K562 (cell line): ENCODE data around the gene THAP2. TPM values are rescaled to one million over a fixed set of nuclear protein-coding genes. Genes with fewer than 3 reads are reported as not detected.

Experiments
- ATAC-seq: fragments of 200-7000 bp; cut with Tn5 transposase; 3 replicates; pipeline ENCODE4 v1.9.1; 2020; ENCODE audit warnings: moderate library complexity
- BruUV-seq: library from RNA; stranded (reverse); fragments of 400-500 nt; replicated peaks from 2 replicates; lab custom pipeline; 2021; lab: Mats Ljungman, UMichigan
- CTCF ChIA-PET: fragments of 300-600 bp; formaldehyde crosslinking; extraction: SDS; loops from one replicate; lab custom pipeline; 2021; ENCODE audit warnings: low intra/inter-chr PET ratio; lab: Yijun Ruan, JAX
- POLR2A ChIA-PET: fragments of 300-600, 350-650 bp; sonication (Branson Sonifier 250); formaldehyde crosslinking; extraction: SDS; loops from one replicate; lab custom pipeline; 2021; ENCODE audit warnings: antibody characterized with exemption, inconsistent platforms; lab: Yijun Ruan, JAX
- DNase-seq, 4 experiments: peaks; one replicate each; pipeline versions ENCODE4 v3.0.0 to v3.0.0-alpha.2; 2011 to 2018; ENCODE audit warnings: low spot score in 3 of 4, mixed read lengths in 3 of 4; ENCODE audit errors: extremely low read depth in 1 of 4
- FAIRE-seq: peaks from 2 replicates; lab custom pipeline; 2011; peaks lifted over from hg19 to GRCh38; lab: Jason Lieb, UNC
- H2AFZ ChIP-seq: 2 replicates; pipeline ENCODE4 v1.6.0; 2011; ENCODE audit warnings: low read depth, low read length, control low read depth, inconsistent platforms
- H3K27ac ChIP-seq: fragments of 200-600 bp; 3 replicates; pipeline ENCODE4 v1.8.0; 2011; ENCODE audit warnings: low read depth, mild to moderate bottlenecking, control low read depth, inconsistent platforms, low read length, moderate library complexity, mixed read lengths; ENCODE audit errors: extremely low read depth
- H3K27me3 ChIP-seq, 2 experiments: fragments of 300-600 bp in 1 of 2; 2 replicates in 1 of 2; 3 replicates in 1 of 2; pipeline versions ENCODE4 v1.6.0 to v1.8.0; 2011; ENCODE audit warnings: inconsistent platforms in 2 of 2, low read length in 2 of 2, mild to moderate bottlenecking in 1 of 2, mixed read lengths in 1 of 2, moderate library complexity in 1 of 2; ENCODE audit not compliant: control insufficient read depth in 2 of 2, insufficient read depth in 2 of 2
- H3K36me3 ChIP-seq: fragments of 300-600 bp; 3 replicates; pipeline ENCODE4 v1.8.0; 2011; ENCODE audit warnings: mild to moderate bottlenecking, low read length, inconsistent platforms; ENCODE audit not compliant: control insufficient read depth, insufficient read depth
- H3K4me1 ChIP-seq, 2 experiments: fragments of 200-600 bp in 1 of 2; replicated peaks in 1 of 2; 2 replicates in 1 of 2; 3 replicates in 1 of 2; pipeline versions ENCODE4 v1.5.1 to v1.8.0; 2011; ENCODE audit warnings: inconsistent platforms in 2 of 2, low read length in 2 of 2, mild to moderate bottlenecking in 1 of 2, mixed read lengths in 1 of 2, moderate library complexity in 1 of 2; ENCODE audit not compliant: control insufficient read depth in 2 of 2, insufficient read depth in 2 of 2
- H3K4me2 ChIP-seq: 2 replicates; pipeline ENCODE4 v1.6.1; 2011; ENCODE audit warnings: low read length, control low read depth, inconsistent platforms, mixed read lengths; ENCODE audit not compliant: insufficient read depth
- H3K4me3 ChIP-seq: fragments of 200-600 bp; sonication (generic), shearing (Covaris generic); 2 replicates; pipeline ENCODE4 v1.5.1; 2016; ENCODE audit warnings: control low read depth, inconsistent platforms
- H3K79me2 ChIP-seq: fragments of 200-600 bp; 3 replicates; pipeline ENCODE4 v1.8.0; 2011; ENCODE audit warnings: low read length, inconsistent platforms; ENCODE audit not compliant: control insufficient read depth, insufficient read depth
- H3K9ac ChIP-seq, 2 experiments: 2 replicates each; pipeline versions ENCODE4 v1.6.0 to v1.6.1; 2011; ENCODE audit warnings: low read depth in 2 of 2, low read length in 2 of 2, control low read depth in 1 of 2, inconsistent platforms in 1 of 2, mild to moderate bottlenecking in 1 of 2, mixed read lengths in 1 of 2; ENCODE audit not compliant: insufficient read depth in 1 of 2
- H3K9me1 ChIP-seq: one replicate; pipeline ENCODE4 v1.6.0; 2011; ENCODE audit warnings: inconsistent platforms, mild to moderate bottlenecking, low read length, moderate library complexity; ENCODE audit not compliant: control insufficient read depth, insufficient read depth
- H3K9me3 ChIP-seq: replicated peaks from 2 replicates; pipeline ENCODE4 v1.5.1; 2011; ENCODE audit warnings: low read depth, low read length, inconsistent platforms; ENCODE audit not compliant: control insufficient read depth, insufficient read depth
- H4K20me1 ChIP-seq: replicated peaks from 2 replicates; pipeline ENCODE4 v1.6.1; 2011; ENCODE audit warnings: low read length, inconsistent platforms, mixed read lengths; ENCODE audit not compliant: control insufficient read depth, insufficient read depth
- CCNT2 ChIP-seq: IDR thresholded peaks from 2 replicates; pipeline ENCODE4 v1.6.1; 2011; ENCODE audit warnings: borderline replicate concordance, low read depth, mild to moderate bottlenecking, moderate library complexity, mixed read lengths, low read length; ENCODE audit not compliant: insufficient read length; ENCODE audit errors: extremely low read depth
- FOXK2 ChIP-seq, 2 experiments: fragments of 450-650 bp; IDR thresholded peaks in 1 of 2; conservative IDR thresholded peaks in 1 of 2; 2 replicates each; pipeline ENCODE4 v1.6.1; 2016; ENCODE audit warnings: low read depth in 2 of 2, mild to moderate bottlenecking in 1 of 2
- HDAC2 ChIP-seq: fragments of 450-650 bp; IDR thresholded peaks from 2 replicates; pipeline ENCODE4 v1.6.1; 2016; ENCODE audit warnings: mild to moderate bottlenecking
- JUND ChIP-seq, 2 experiments: IDR thresholded peaks; 2 replicates in 1 of 2; 3 replicates in 1 of 2; pipeline ENCODE4 v1.6.1; 2011; ENCODE audit warnings: borderline replicate concordance in 2 of 2, low read depth in 2 of 2, low read length in 2 of 2, improper control_type of control experiment in 1 of 2, missing biosample characterization in 1 of 2, missing genetic modification characterization in 1 of 2, missing genetic modification reagents in 1 of 2
- KDM1A ChIP-seq, 2 experiments: fragments of 450-650 bp; IDR thresholded peaks; 2 replicates each; pipeline ENCODE4 v1.6.1; 2016; ENCODE audit warnings: mild to moderate bottlenecking in 2 of 2
- NUFIP1 ChIP-seq: fragments of 450-650 bp; IDR thresholded peaks from 2 replicates; pipeline ENCODE4 v1.6.1; 2018; ENCODE audit not compliant: partially characterized antibody
- PRPF4 ChIP-seq: fragments of 200-400 bp; formaldehyde crosslinking; IDR thresholded peaks from one replicate; pipeline ENCODE4 v1.6.1; 2017; ENCODE audit warnings: low read length, low read depth, mild to moderate bottlenecking; ENCODE audit not compliant: insufficient read depth, poor library complexity, severe bottlenecking
- SMARCA4 ChIP-seq: fragments of 450-650 bp; IDR thresholded peaks from 2 replicates; pipeline ENCODE4 v1.6.1; 2016
- SOX6 ChIP-seq: fragments of 450-650 bp; IDR thresholded peaks from 2 replicates; pipeline ENCODE4 v1.6.1; 2014; ENCODE audit warnings: mild to moderate bottlenecking
- TFAM ChIP-seq: fragments of 250-450 bp; sonication (Bioruptor Pico); conservative IDR thresholded peaks from 2 replicates; pipeline ENCODE4 v1.5.0; 2021; ENCODE audit warnings: mild to moderate bottlenecking, moderate library complexity
- ZNF316 ChIP-seq: fragments of 450-650 bp; IDR thresholded peaks from 2 replicates; pipeline ENCODE4 v1.6.1; 2016
- WGBS: fragments of 100-300 bp; shearing (Covaris generic); methylation state at CpG from one replicate; pipeline ENCODE4 v1.1.6; 2016; ENCODE audit warnings: low coverage, mixed read lengths; ENCODE audit not compliant: insufficient coverage; ENCODE audit errors: missing lambda C conversion rate; 5-methylcytosine and 5-hydroxymethylcytosine counted together
- in situ Hi-C: fragments of 300-500 bp; cut with MboI; formaldehyde crosslinking; loops from 4 replicates; pipeline ENCODE4 v1.15.0; 2018; ENCODE audit warnings: inconsistent platforms, mixed read lengths
- intact Hi-C: fragments of 100-400 bp; cut with micrococcal nuclease; formaldehyde crosslinking; loops from 2 replicates; pipeline ENCODE4 v1.14.2; 2022
- polyA plus RNA-seq, 8 experiments: library from polyadenylated mRNA; depleted of rRNA in 4 of 8; stranded (reverse) in 5 of 8; unstranded in 3 of 8; fragments of >200 nt; fragmentation: Nextera tagmentation in 2 of 8; fragmentation: Illumina TruSeq in 1 of 8; extraction: Ambion mirVana in 2 of 8; extraction: Trizol in 1 of 8; gene quantifications; 2 replicates each; pipeline versions ENCODE4 v1.2.1 to v1.2.3, GENCODE V29; 2011 to 2014; ENCODE audit warnings: inconsistent platforms in 1 of 8, missing spikeins in 1 of 8
- total RNA-seq, 7 experiments: library from RNA; depleted of rRNA in 6 of 7; stranded (reverse); fragments of >200 nt in 6 of 7; fragmentation: Illumina TruSeq in 2 of 7; extraction: Trizol in 2 of 7; gene quantifications; 2 replicates each; pipeline versions ENCODE4 v1.2.1 to v1.2.3, GENCODE V29; 2011 to 2021; ENCODE audit warnings: low replicate concordance in 1 of 7
- TF ChIP-seq, protein P1 (sequence below), 2 experiments: IDR thresholded peaks in 1 of 2; conservative IDR thresholded peaks in 1 of 2; 2 replicates each; pipeline ENCODE4 v1.6.1; 2016; ENCODE audit warnings: low read depth in 2 of 2, mild to moderate bottlenecking in 1 of 2, missing compliant biosample characterization in 1 of 2, missing genetic modification characterization in 1 of 2, moderate library complexity in 1 of 2
- TF ChIP-seq, protein P2 (sequence below): fragments of 450-650 bp; IDR thresholded peaks from 2 replicates; pipeline ENCODE4 v1.6.1; 2016

THAP2 gene
- total and polyA plus RNA-seq, 9 of the 15 experiments (the other 6 are each of a cell fraction or from before 2014, with no cell fraction given), result 1.8 to 18.9 (median 7.3) TPM

DNA sequence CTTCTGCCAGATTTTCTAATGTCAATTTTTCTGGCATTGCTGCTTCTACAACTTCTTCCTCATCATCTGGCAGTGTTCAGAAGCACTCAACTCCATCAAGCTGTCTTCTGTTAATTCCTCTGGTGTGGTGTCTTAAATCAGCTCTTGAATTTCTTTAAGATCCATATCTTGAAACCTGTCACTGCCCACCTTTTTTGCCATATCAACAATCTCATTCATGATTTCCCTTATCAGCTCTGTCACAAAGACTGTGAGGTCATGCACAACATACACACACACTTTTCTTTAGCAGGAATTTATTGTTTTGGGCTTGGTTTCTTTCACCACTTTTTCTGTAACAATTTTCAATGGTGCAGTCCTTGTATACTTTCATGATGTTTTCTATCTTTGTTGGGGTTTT lies 7.2 kb downstream of the THAP2 start (continued):
- TF ChIP-seq, protein P1, sequence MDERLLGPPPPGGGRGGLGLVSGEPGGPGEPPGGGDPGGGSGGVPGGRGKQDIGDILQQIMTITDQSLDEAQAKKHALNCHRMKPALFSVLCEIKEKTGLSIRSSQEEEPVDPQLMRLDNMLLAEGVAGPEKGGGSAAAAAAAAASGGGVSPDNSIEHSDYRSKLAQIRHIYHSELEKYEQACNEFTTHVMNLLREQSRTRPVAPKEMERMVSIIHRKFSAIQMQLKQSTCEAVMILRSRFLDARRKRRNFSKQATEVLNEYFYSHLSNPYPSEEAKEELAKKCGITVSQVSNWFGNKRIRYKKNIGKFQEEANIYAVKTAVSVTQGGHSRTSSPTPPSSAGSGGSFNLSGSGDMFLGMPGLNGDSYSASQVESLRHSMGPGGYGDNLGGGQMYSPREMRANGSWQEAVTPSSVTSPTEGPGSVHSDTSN (CRISPR knock-in tag; IDR thresholded peaks at IDR 0.05; ENCODE audit: low read depth), result no peak
- TF ChIP-seq, protein P1 (tag; conservative IDR thresholded peaks at IDR 0.05; ENCODE audit: low read depth), result 0 out of 2 replicates have a peak, but pooled peaks have one; percentile 8
- no peak for TF ChIP-seq CCNT2
- no peak for TF ChIP-seq TFAM (CRISPR knock-in tag)
- TF ChIP-seq ZNF316, result peak; percentile 37

DNA sequence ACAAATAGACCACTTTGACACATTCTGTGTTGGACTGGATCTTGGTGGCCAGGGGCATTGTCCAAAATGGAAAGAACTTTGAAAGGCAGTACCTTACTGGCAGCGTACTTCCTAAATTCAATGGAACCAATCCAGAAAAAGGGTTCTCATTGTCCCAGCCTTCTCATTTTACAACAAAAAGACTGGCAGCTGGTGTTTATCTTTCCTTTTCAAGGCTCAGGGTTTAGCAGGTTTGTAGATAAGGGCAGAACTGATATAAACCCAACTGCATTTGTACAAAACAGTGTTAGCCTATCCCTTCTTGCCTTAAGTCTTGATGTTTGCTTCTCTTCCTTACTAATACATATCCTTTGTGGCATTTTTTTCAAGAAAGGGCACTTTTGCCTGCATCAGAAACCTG lies 7.7 kb downstream of the THAP2 start:
- H3K9ac ChIP-seq, result peak overlapping the region in 1 of 2 experiments; percentile 38; a peak in 2 of 4 replicates
- H3K9me3 ChIP-seq, result no peaks in the 10 kb centered on the region
- peak; percentile 61 for ATAC-seq
- H3K4me1 ChIP-seq, result peaks cover 0 to 27% of the 10 kb centered on the region in 2 experiments; a peak in 2 of 5 replicates
- in situ Hi-C loops, result no loop called here
- H3K27ac ChIP-seq, result peak overlapping the region; percentile 65
- peaks cover 7% of the 10 kb centered on the region; the same call in 1 of the 3 replicates for H3K79me2 ChIP-seq
- H3K27me3 ChIP-seq, result no peaks in the 10 kb centered on the region
- H2AFZ ChIP-seq, result peak overlapping the region; percentile 69
- H3K4me3 ChIP-seq, result no peak overlapping the region
- DNase-seq, result peak in 2 of 4 experiments; percentile 47 to 66
- no peaks in the 10 kb centered on the region for H4K20me1 ChIP-seq
- H3K9me1 ChIP-seq, result no peaks in the 10 kb centered on the region
- no TSS peak for BruUV-seq
- 8% methylated on average over 1 of the region's 1 CpG for WGBS
- CTCF ChIA-PET, result no interaction called here
- intact Hi-C loops, result no loop called here
- H3K36me3 ChIP-seq, result no peaks in the 10 kb centered on the region
- peak; percentile 48 for FAIRE-seq
- POLR2A ChIA-PET, result interaction anchor here (0.9 to 1.1 kb wide), 2 partner anchors 8 to 14 kb away, joined by 3 to 9 read pairs; partner anchors contain the start of genes THAP2, TMEM19 and ZFC3H1
- H3K4me2 ChIP-seq, result peak overlapping the region; percentile 59
- TF ChIP-seq SOX6 (peak; percentile 96), JUND (IDR thresholded peaks at IDR 0.05; ENCODE audit: borderline replicate concordance, low read depth, low read length) (no peak), JUND (tag; IDR thresholded peaks at IDR 0.05; ENCODE audit: borderline replicate concordance, low read depth, low read length) (peak; percentile 4; the same call in 1 of the 3 replicates), NUFIP1 (no peak), KDM1A (IDR thresholded peaks at IDR 0.05) (peak in 1 of 2 experiments; percentile 38; a peak in 1 of 4 replicates), PRPF4 (no peak), FOXK2 (conservative IDR thresholded peaks at IDR 0.05 in 1 of 2, IDR thresholded peaks at IDR 0.05 in 1 of 2; ENCODE audit: low read depth in 2 of 2) (peak; percentile 65 to 71; a peak in 2 of 4 replicates), HDAC2 (peak; percentile 58; the same call in 1 of the 2 replicates), SMARCA4 (peak; percentile 84)
- TF ChIP-seq, protein P1 (CRISPR knock-in tag; IDR thresholded peaks at IDR 0.05; ENCODE audit: low read depth), result no peak
- TF ChIP-seq, protein P1 (tag; conservative IDR thresholded peaks at IDR 0.05; ENCODE audit: low read depth), result peak; percentile 27; the same call in 1 of the 2 replicates
- TF ChIP-seq, protein P2, sequence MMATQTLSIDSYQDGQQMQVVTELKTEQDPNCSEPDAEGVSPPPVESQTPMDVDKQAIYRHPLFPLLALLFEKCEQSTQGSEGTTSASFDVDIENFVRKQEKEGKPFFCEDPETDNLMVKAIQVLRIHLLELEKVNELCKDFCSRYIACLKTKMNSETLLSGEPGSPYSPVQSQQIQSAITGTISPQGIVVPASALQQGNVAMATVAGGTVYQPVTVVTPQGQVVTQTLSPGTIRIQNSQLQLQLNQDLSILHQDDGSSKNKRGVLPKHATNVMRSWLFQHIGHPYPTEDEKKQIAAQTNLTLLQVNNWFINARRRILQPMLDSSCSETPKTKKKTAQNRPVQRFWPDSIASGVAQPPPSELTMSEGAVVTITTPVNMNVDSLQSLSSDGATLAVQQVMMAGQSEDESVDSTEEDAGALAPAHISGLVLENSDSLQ, result peak; percentile 84
